Activated T-cell treated with anti-CD3 and anti-CD28 coated beads, Interleukin-2, amount 50 U/mL, for 4 hours (primary cell): Measurements from ENCODE around the gene CHRM1. TPM values are rescaled to one million over a fixed set of nuclear protein-coding genes. Genes with fewer than 3 reads are reported as not detected.

Experiments
- ATAC-seq, 2 donors: fragments of 200-7000 bp; cut with Tn5 transposase; one replicate each; pipeline ENCODE4 v1.10.0; 2021
- DNase-seq: peaks from one replicate; pipeline ENCODE4 v3.0.0-alpha.2; 2020
- H3K27me3 Mint-ChIP-seq: one replicate; pipeline ENCODE4 v1.8.0; 2021; ENCODE audit warnings: low read depth, mixed read lengths
- H3K36me3 Mint-ChIP-seq: one replicate; pipeline ENCODE4 v1.8.0; 2022; ENCODE audit warnings: mixed read lengths; ENCODE audit not compliant: insufficient read depth
- H3K4me1 Mint-ChIP-seq: one replicate; pipeline ENCODE4 v1.8.0; 2021; ENCODE audit warnings: low read depth, mixed read lengths
- H3K4me3 Mint-ChIP-seq: one replicate; pipeline ENCODE4 v1.8.0; 2021; ENCODE audit warnings: mild to moderate bottlenecking, moderate library complexity, mixed read lengths
- H3K9me3 Mint-ChIP-seq: one replicate; pipeline ENCODE4 v1.8.0; 2021; ENCODE audit warnings: mixed read lengths
- total RNA-seq, 3 donors: library from RNA; stranded (reverse); gene quantifications; one replicate each; pipeline ENCODE4 v1.2.1, GENCODE V29; 2021

CHRM1 gene
- total RNA-seq, 3 donors from 2014 or later = not detected

- Mint-ChIP-seq H3K27me3 (peaks cover 22% of the 10 kb centered on the region), H3K36me3 (no peaks in the 10 kb centered on the region), H3K4me3 (no peak overlapping the region), H3K9me3 (no peaks in the 10 kb centered on the region), H3K4me1 (peaks cover 14% of the 10 kb centered on the region)
- ATAC-seq (no peak), DNase-seq (no peak)
Observed at GRCh38 chr11:62919898-62920640, 1.1 kb downstream of the CHRM1 start.

- no peaks in the 10 kb centered on the region for H3K9me3 Mint-ChIP-seq
- ATAC-seq (no peak), DNase-seq (no peak)
- no peak overlapping the region for H3K4me3 Mint-ChIP-seq
- no peaks in the 10 kb centered on the region for H3K36me3 Mint-ChIP-seq
- H3K4me1 Mint-ChIP-seq = peaks cover 14% of the 10 kb centered on the region
- H3K27me3 Mint-ChIP-seq = peaks cover 21% of the 10 kb centered on the region
Observed at GRCh38 chr11:62919476-62919875, 1.7 kb downstream of the CHRM1 start.

- ATAC-seq (no peak), DNase-seq (no peak)
- peaks cover 8% of the 10 kb centered on the region for H3K4me1 Mint-ChIP-seq
- H3K9me3 Mint-ChIP-seq = no peaks in the 10 kb centered on the region
- H3K36me3 Mint-ChIP-seq = no peaks in the 10 kb centered on the region
- no peak overlapping the region for H3K4me3 Mint-ChIP-seq
- peaks cover 16% of the 10 kb centered on the region for H3K27me3 Mint-ChIP-seq
Observed at GRCh38 chr11:62918531-62918930, 2.6 kb downstream of the CHRM1 start.

GRCh38 chr11:62917906-62918502 lies 3.2 kb downstream of the CHRM1 start:
- H3K4me1 Mint-ChIP-seq = peaks cover 5% of the 10 kb centered on the region
- no peak for ATAC-seq
- no peaks in the 10 kb centered on the region for H3K36me3 Mint-ChIP-seq

GRCh38 chr11:62914416-62914815 lies 6.7 kb downstream of the CHRM1 start:
- Mint-ChIP-seq H3K27me3 (peaks cover 11% of the 10 kb centered on the region), H3K36me3 (no peaks in the 10 kb centered on the region), H3K4me3 (no peak overlapping the region), H3K9me3 (no peaks in the 10 kb centered on the region), H3K4me1 (no peaks in the 10 kb centered on the region)
- ATAC-seq (no peak), DNase-seq (no peak)

More at GRCh38 chr11:62917906-62918502, 3.2 kb downstream of the CHRM1 start:
- Mint-ChIP-seq H3K4me3 (no peak overlapping the region), H3K9me3 (no peaks in the 10 kb centered on the region), H3K27me3 (peaks cover 14% of the 10 kb centered on the region)
- DNase-seq = no peak

GRCh38 chr11:62912268-62912667 lies 8.9 kb downstream of the CHRM1 start:
- DNase-seq (no peak), ATAC-seq (no peak)
- no peaks in the 10 kb centered on the region for H3K9me3 Mint-ChIP-seq
- H3K27me3 Mint-ChIP-seq = peaks cover 6% of the 10 kb centered on the region
- no peaks in the 10 kb centered on the region for H3K36me3 Mint-ChIP-seq
- H3K4me1 Mint-ChIP-seq = no peaks in the 10 kb centered on the region
- H3K4me3 Mint-ChIP-seq = no peak overlapping the region

GRCh38 chr11:62911137-62912130 lies 9.7 kb downstream of the CHRM1 start:
- Mint-ChIP-seq H3K4me1 (no peaks in the 10 kb centered on the region), H3K9me3 (no peaks in the 10 kb centered on the region), H3K4me3 (no peak overlapping the region), H3K27me3 (peaks cover 6% of the 10 kb centered on the region), H3K36me3 (no peaks in the 10 kb centered on the region)
- ATAC-seq (no peak), DNase-seq (no peak)

- DNase-seq = no peak
- H3K4me3 Mint-ChIP-seq = no peak overlapping the region
- H3K4me1 Mint-ChIP-seq = no peaks in the 10 kb centered on the region
- no peak for ATAC-seq
- H3K36me3 Mint-ChIP-seq = no peaks in the 10 kb centered on the region
- H3K27me3 Mint-ChIP-seq = peaks cover 9% of the 10 kb centered on the region
- no peaks in the 10 kb centered on the region for H3K9me3 Mint-ChIP-seq
Observed at GRCh38 chr11:62910141-62910882, 10.9 kb downstream of the CHRM1 start.

- no peak for DNase-seq
- H3K4me1 Mint-ChIP-seq = no peaks in the 10 kb centered on the region
Observed at GRCh38 chr11:62909107-62909894, 11.9 kb downstream of the CHRM1 start.

GRCh38 chr11:62908468-62909072 lies 12.6 kb downstream of the CHRM1 start:
- Mint-ChIP-seq H3K9me3 (no peaks in the 10 kb centered on the region), H3K27me3 (peaks cover 16% of the 10 kb centered on the region), H3K4me3 (no peak overlapping the region), H3K4me1 (no peaks in the 10 kb centered on the region), H3K36me3 (no peaks in the 10 kb centered on the region)
- DNase-seq (no peak), ATAC-seq (no peak)

More at GRCh38 chr11:62909107-62909894, 11.9 kb downstream of the CHRM1 start:
- Mint-ChIP-seq H3K9me3 (no peaks in the 10 kb centered on the region), H3K27me3 (peaks cover 11% of the 10 kb centered on the region), H3K36me3 (no peaks in the 10 kb centered on the region), H3K4me3 (no peak overlapping the region)
- peak in 1 of 2 donors; percentile 49 for ATAC-seq

GRCh38 chr11:62905927-62906531 lies 15.1 kb downstream of the CHRM1 start:
- Mint-ChIP-seq H3K27me3 (peaks cover 11% of the 10 kb centered on the region), H3K4me1 (peaks cover 17% of the 10 kb centered on the region), H3K36me3 (no peaks in the 10 kb centered on the region), H3K9me3 (no peaks in the 10 kb centered on the region), H3K4me3 (no peak overlapping the region)
- DNase-seq (peak; percentile 76), ATAC-seq (peak; percentile 69 to 72)

- Mint-ChIP-seq H3K4me3 (no peak overlapping the region), H3K36me3 (no peaks in the 10 kb centered on the region), H3K9me3 (no peaks in the 10 kb centered on the region), H3K4me1 (peaks cover 17% of the 10 kb centered on the region), H3K27me3 (peaks cover 15% of the 10 kb centered on the region)
- DNase-seq (no peak), ATAC-seq (no peak)
Observed at GRCh38 chr11:62905296-62905695, 15.9 kb downstream of the CHRM1 start.
